GM18907 (cell line): Measurements from ENCODE around the gene MYH7B.

Source experiments
- ATAC-seq: cut with Tn5 transposase; IDR thresholded peaks from one replicate; pipeline ENCODE4 v1.9.1; 2021; ENCODE audit warnings: mild to moderate bottlenecking, moderate library complexity; ENCODE audit not compliant: unreplicated experiment

MYH7B gene

DNA sequence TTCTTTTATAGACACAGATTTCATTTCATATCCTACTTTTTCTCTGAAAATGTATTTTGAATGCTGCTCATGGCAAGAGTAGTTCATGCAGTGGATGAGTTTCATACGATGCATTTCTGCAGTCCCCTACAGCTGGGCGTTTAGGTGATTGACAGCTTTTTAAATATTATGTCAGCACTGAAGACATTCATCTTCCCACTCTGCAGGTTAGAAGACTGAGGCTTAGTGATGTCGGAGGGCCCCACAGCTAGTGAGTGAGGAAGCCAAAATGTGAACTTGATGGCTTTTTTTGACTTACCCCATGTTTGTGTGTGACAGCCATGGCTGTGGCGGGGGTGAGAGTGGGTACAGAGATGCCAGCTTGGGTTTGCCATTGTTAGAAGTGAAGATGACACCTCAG is 33.5 kb downstream of the MYH7B start:
- no peak for ATAC-seq

- no peak for ATAC-seq
Measured at GRCh38 chr20:34989670-34990069, 34.0 kb downstream of the MYH7B start.

DNA sequence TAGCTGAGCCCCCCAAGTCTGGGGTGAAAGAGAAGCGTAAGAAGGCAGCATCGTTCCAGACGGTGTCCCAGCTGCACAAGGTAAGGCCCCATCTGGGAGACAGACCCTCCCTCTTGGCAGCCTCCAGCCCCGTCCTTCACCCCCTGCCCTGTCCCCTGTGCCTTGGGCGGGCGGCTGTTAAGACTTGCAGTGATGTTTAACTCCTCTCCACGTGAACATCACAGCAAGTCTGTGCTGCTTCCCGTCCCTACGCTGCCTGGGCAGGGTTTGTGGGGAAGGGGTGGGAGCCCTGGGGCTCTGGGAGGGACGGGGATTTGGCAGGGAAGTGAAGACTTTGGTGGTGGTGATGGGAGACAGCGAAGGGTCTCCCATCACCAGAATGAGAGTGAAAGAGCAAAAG is 34.6 kb downstream of the MYH7B start:
- no peak for ATAC-seq

- no peak for ATAC-seq
Measured at GRCh38 chr20:34990661-34991214, 35.1 kb downstream of the MYH7B start.

DNA sequence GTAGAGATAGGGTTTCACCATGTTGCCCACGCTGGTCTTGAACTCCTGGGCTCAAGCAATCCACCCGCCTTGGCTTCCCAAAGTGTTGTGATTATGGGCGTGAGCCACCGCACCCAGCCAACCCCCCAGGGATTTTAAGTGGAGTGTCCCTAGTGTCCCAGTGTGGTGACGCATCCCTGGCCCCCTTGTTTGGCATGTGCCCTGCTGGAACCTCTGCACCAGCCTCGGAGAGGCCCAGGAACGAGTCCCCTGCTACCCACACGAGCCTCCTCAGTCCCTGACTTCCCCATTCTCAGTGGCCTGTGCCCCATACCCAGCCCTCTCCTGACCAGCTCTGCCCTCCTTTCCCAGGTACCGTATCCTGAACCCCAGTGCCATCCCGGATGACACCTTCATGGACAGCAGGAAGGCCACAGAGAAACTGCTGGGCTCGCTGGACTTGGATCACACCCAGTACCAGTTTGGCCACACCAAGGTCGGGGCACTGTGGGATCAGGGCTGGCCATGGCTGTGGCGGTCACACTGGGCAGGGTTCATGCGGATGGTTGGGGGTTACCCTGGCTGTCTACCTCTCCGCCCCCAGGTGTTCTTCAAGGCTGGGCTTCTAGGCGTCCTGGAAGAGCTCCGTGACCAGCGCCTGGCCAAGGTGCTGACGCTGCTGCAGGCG is 37.2 kb downstream of the MYH7B start:
- ATAC-seq: no peak

DNA sequence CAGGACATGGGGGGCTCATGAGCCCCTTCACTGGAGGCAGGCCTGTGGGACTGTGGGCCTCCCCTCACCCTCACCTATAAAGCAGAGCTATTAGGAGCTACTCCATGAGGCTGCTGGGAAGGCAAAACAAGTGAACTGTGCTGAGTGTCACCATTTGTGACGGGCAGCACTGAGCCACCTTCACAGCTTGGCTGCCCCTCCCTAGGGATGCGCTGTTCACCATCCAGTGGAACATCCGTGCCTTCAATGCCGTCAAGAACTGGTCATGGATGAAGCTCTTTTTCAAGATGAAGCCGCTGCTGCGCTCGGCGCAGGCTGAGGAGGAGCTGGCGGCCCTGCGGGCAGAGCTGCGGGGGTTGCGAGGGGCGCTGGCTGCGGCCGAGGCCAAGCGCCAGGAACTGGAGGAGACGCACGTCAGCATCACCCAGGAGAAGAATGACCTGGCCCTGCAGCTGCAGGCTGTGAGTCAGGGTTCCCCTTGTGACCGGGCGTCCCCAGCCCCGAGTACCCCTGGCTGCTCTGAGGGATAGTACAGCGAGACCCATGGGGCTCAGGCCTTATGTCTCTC is 38.4 kb downstream of the MYH7B start:
- ATAC-seq: no peak

DNA sequence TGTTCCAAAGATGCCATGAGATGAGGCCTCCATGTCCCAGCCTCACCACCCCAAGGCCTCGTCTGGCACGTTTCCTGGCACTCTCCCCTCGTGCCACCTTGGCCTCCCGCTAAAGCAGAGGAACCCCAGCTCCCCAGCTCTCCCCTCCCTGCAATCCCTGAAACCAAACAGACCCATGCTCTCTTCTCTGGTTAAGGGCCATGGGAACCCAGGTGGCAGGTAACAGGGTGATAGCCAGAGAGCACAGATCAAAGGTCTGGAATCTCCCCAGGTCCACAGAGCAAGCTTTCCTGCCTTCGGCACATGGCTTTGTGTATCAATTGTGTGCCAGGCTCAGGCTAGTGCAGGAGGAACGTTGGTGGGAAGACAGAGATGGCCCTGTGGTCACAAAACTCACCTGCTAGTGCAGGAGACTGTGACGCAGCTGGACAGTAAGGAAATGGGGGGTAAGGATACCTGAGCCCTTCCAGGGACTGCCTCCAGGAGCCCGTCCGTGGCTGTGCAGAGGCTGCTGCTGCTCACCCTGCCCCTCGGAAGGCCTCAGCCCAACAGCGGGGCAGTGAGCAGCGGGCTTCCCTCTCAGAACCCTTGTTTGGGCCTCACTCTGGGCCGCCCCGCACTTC is 39.0 kb downstream of the MYH7B start:
- no peak for ATAC-seq

- no peak for ATAC-seq
Measured at GRCh38 chr20:34995192-34995591, 39.5 kb downstream of the MYH7B start.

DNA sequence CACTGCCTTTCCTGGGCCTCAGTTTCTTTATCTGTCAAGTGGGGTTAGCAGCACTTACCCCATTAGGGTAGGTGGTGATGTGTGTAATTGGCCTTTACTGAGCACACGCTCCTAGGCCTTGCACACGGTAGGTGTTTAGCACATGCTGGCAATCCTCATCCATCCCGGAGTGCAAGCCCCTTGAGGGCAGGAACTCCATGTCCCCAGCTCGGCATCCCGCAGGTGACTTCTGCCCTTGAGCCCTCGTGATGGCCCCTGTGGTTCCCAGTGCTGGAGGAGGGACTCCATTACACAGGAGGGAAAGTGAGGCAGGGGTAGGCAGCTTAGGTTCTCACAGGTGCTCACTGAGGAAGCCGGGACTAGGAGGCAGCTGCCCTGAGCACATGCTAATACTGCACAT is 40.0 kb downstream of the MYH7B start:
- ATAC-seq: no peak

DNA sequence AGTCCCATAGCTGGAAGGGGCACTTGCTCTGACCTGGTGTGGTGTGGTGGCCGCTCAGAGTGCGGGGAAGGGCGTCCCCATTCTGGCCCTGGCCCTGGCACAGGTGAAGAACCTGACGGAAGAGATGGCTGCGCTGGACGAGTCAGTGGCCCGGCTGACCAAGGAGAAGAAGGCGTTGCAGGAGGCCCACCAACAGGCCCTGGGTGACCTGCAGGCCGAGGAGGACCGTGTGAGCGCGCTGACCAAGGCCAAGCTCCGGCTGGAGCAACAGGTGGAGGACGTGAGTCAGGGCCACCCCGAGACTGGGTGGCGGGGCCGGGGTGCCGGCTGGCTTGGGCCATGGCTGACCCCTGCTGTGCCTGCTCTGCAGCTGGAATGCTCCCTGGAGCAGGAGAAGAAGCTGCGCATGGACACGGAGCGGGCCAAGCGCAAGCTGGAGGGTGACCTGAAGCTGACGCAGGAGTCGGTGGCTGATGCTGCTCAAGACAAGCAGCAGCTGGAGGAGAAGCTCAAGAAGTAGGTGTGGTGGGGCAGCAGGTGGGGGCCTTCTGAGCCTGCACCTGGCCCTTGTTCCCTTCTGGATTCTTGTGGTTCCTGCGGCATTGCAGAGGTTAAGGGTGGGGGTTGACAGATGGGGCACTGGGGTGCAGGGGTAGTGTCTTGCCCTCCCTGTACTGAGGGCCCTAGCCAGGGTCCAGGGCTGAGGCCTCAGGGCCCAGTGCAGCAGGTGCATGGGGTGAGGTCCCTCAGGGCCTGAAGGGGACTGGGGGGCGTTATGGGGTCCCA is 40.8 kb downstream of the MYH7B start:
- no peak for ATAC-seq

DNA sequence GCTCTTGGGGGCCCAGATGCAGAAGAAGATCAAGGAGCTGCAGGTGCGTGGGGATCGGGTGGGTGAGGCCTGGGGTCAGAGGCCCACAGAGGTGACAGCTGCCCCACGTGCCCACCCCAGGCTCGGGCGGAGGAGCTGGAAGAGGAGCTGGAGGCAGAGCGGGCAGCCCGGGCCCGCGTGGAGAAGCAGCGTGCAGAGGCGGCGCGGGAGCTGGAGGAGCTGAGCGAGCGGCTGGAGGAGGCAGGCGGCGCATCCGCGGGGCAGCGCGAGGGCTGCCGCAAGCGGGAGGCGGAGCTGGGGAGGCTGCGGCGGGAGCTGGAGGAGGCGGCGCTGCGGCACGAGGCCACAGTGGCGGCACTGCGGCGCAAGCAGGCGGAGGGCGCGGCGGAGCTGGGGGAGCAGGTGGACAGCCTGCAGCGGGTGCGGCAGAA is 41.5 kb downstream of the MYH7B start:
- ATAC-seq: no peak

GRCh38 chr20:34997774-34998173 is 42.1 kb downstream of the MYH7B start:
- no peak for ATAC-seq

GRCh38 chr20:34998331-34998950 is 42.8 kb downstream of the MYH7B start:
- no peak for ATAC-seq

GRCh38 chr20:34999021-34999451 is 43.4 kb downstream of the MYH7B start:
- no peak for ATAC-seq

DNA sequence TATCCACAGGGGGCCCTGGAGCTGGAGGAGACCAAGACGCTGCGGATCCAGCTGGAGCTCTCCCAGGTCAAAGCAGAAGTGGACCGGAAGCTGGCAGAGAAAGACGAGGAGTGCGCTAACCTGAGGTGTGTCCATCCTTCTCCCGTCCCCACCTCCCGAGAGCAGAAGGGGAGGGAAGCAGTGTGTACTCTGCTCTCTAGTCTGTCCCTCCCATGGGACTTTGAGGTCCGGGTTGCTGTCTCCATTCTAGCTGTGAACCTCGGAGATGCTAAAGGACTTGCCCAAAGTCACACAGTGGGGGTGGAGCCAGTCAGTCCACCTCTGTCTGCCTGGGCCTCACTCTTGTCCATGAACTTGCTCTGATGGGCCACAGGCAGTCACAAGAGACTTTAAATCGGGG is 44.1 kb downstream of the MYH7B start:
- ATAC-seq: no peak

DNA sequence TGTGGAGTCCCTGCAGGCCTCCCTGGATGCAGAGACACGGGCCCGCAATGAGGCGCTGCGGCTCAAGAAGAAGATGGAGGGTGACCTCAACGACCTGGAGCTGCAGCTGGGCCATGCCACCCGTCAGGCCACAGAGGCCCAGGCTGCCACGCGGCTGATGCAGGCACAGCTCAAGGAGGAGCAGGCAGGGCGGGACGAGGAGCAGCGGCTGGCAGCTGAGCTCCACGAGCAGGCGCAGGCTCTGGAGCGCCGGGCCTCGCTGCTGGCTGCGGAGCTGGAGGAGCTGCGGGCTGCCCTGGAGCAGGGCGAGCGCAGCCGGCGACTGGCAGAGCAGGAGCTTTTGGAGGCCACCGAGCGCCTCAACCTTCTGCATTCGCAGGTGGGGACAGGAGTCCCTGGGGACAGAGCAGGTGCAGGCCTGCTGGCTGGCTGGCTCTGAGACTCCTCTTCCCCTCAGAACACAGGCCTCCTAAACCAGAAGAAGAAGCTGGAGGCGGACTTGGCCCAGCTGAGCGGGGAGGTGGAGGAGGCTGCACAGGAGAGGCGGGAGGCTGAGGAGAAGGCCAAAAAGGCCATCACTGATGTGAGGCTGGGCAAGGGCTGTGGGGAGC is 44.7 kb downstream of the MYH7B start:
- no peak for ATAC-seq

DNA sequence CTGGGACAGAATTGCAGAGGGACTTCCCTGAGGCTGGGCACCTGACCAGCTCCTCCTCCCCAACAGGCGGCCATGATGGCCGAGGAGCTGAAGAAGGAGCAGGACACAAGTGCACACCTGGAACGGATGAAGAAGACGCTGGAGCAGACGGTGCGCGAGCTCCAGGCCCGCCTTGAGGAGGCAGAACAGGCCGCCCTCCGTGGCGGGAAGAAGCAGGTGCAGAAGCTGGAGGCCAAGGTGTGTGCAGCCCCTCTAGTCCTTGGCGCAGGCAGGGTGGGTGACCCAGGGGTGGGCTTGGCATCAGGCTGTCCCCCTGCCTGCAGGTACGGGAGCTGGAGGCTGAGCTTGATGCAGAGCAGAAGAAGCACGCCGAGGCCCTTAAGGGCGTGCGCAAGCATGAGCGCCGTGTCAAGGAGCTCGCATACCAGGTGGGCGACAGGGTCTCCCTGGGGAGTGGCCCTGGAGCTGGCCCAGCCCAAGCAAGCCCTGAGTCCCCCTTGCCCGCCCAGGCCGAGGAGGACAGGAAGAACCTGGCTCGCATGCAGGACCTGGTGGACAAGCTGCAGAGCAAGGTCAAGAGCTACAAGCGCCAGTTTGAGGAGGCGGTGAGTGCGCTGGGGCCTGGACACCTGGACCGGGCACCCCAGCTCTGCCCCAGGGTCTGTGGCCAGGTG is 45.4 kb downstream of the MYH7B start:
- no peak for ATAC-seq

DNA sequence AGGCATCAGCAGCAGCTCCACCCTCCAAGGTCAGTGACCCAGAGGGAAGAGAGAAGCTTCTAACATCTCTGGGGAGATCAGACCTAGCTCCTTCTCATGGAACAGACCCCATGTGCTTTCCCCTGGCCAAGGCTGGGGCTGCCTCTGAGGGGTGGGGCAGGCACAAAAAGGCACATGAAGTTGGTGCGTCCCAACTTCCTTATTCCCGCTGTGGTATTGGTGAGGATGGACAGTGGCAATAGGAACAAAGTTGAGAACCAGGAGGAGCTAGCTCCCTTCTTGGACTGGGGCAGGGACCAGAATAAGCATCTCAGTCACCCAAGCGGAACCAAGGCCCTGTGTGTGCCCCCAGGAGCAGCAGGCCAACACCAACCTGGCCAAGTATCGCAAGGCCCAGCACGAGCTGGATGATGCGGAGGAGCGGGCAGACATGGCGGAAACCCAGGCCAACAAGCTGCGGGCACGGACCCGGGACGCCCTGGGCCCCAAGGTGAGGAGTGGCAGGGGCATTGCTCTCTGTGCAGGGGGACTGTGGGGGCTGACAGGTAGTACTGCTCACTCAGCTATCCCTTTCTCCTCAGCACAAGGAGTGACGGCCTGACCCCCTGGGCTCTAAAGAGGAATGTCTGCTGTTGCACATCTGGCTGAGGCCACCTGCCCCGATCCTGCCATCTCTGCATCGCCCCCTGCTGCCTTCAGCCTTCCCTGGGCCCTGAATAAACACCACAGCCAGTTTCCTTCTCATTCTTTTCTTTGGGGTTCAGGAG is 46.1 kb downstream of the MYH7B start:
- no peak for ATAC-seq
